GM19467 (cell line): ENCODE data around the gene SIGLEC11.
"Not testable (repeated sequence)": the region's sequence is repeated elsewhere in the genome, so short reads cannot be mapped to it uniquely, and the experiment has no call there.

Source experiments
- ATAC-seq: cut with Tn5 transposase; IDR thresholded peaks from one replicate; pipeline ENCODE4 v1.9.1; 2021; ENCODE audit warnings: mild to moderate bottlenecking, moderate library complexity; ENCODE audit not compliant: unreplicated experiment

Gene SIGLEC11

GRCh38 chr19:49960980-49961379, at the start of gene SIGLEC11:
Gene SIGLEC11 (minus strand): TSS chr19:49961172. CDS start chr19:49961081, 91 bp downstream.
- ATAC-seq = not testable (repeated sequence)

- ATAC-seq = no peak
Measured at GRCh38 chr19:50008532-50008931, 47.6 kb upstream of the SIGLEC11 start.

- ATAC-seq = no peak
Measured at GRCh38 chr19:50007947-50008346, 47.0 kb upstream of the SIGLEC11 start.

GRCh38 chr19:50007170-50007569, 46.2 kb upstream of the SIGLEC11 start:
- no peak for ATAC-seq

- ATAC-seq = no peak
Measured at GRCh38 chr19:50005428-50005827, 44.5 kb upstream of the SIGLEC11 start.

GRCh38 chr19:50003810-50004419, 42.9 kb upstream of the SIGLEC11 start:
- ATAC-seq = no peak

GRCh38 chr19:50003254-50003788, 42.3 kb upstream of the SIGLEC11 start:
- ATAC-seq = no peak

GRCh38 chr19:50002386-50002960, 41.5 kb upstream of the SIGLEC11 start:
- no peak for ATAC-seq

- ATAC-seq = no peak
Measured at GRCh38 chr19:50001775-50002174, 40.8 kb upstream of the SIGLEC11 start.

- ATAC-seq = no peak
Measured at GRCh38 chr19:50000841-50001557, 40.0 kb upstream of the SIGLEC11 start.

- ATAC-seq = no peak
Measured at GRCh38 chr19:50000038-50000840, 39.3 kb upstream of the SIGLEC11 start.

GRCh38 chr19:49999371-50000010, 38.5 kb upstream of the SIGLEC11 start:
- ATAC-seq = no peak

- no peak for ATAC-seq
Measured at GRCh38 chr19:49997709-49998108, 36.7 kb upstream of the SIGLEC11 start.

- ATAC-seq = no peak
Measured at GRCh38 chr19:49988433-49988832, 27.5 kb upstream of the SIGLEC11 start.

GRCh38 chr19:49988007-49988406, 27.0 kb upstream of the SIGLEC11 start:
- no peak for ATAC-seq

GRCh38 chr19:49987159-49987698, 26.3 kb upstream of the SIGLEC11 start:
- ATAC-seq = no peak

GRCh38 chr19:49986354-49986753, 25.4 kb upstream of the SIGLEC11 start:
- no peak for ATAC-seq

- no peak for ATAC-seq
Measured at GRCh38 chr19:49985871-49986270, 24.9 kb upstream of the SIGLEC11 start.

GRCh38 chr19:49984491-49984890, 23.5 kb upstream of the SIGLEC11 start:
- no peak for ATAC-seq

- no peak for ATAC-seq
Measured at GRCh38 chr19:49983645-49984229, 22.8 kb upstream of the SIGLEC11 start.
